ENCODE data around the gene GPRC5B. TPM values are rescaled to one million over a fixed set of nuclear protein-coding genes. Genes with fewer than 3 reads are reported as not detected.

The GPRC5B gene
- total and polyA plus RNA-seq, 2 of the 8 experiments (the other 6 are each of a cell fraction or from before 2014, with no cell fraction given): 106 to 160 TPM

- H3K4me2 ChIP-seq (ENCODE audit: insufficient read depth in 1 of 2, low read depth in 2 of 2, low read length in 2 of 2): no peak overlapping the region
- peaks cover 14 to 20% of the 10 kb centered on the region in 2 experiments for H3K9me3 ChIP-seq (ENCODE audit: insufficient read depth in 2 of 2, low read depth in 1 of 2, low read length in 1 of 2)
- H4K5ac ChIP-seq (ENCODE audit: insufficient read length, low read depth, low read length): no peak overlapping the region
- no peaks in the 10 kb centered on the region for H3K27me3 ChIP-seq (replicated peaks in 1 of 4; ENCODE audit: control insufficient read depth in 3 of 4, extremely low read depth in 1 of 4, insufficient read depth in 3 of 4, low read length in 3 of 4)
- H3K79me1 ChIP-seq (ENCODE audit: low read depth, low read length): no peaks in the 10 kb centered on the region
- peaks cover 0 to under 1% (median 0%) of the 10 kb centered on the region in 4 experiments; a peak in 1 of 8 replicates for H3K36me3 ChIP-seq (ENCODE audit: control insufficient read depth in 2 of 4, insufficient read depth in 4 of 4, low read length in 3 of 4)
- H4K91ac ChIP-seq (replicated peaks; ENCODE audit: insufficient read length, low read length): no peak overlapping the region
- H2BK20ac ChIP-seq (ENCODE audit: low read length): no peak overlapping the region
- DNase-seq (ENCODE audit: low read depth in 1 of 2, low spot score in 2 of 2): no peak
- H3K27ac ChIP-seq (ENCODE audit: low read depth, low read length): no peak overlapping the region
- H2AK5ac ChIP-seq (ENCODE audit: low read depth, low read length): no peak overlapping the region
- H3K23ac ChIP-seq (ENCODE audit: insufficient read length): no peak overlapping the region
- no peak overlapping the region for H4K8ac ChIP-seq (ENCODE audit: extremely low read depth, insufficient read depth, low read length)
- H2AFZ ChIP-seq (ENCODE audit: low read length): no peak overlapping the region
- 90% methylated on average over 13 of the region's 13 CpGs; no CpG with 5 or more reads in 1 of the 2 experiments for WGBS, 2 experiments (ENCODE audit: extremely low coverage in 1 of 2, insufficient coverage in 1 of 2, insufficient read length in 1 of 2, insufficient replicate concordance in 2 of 2, low coverage in 1 of 2, low lambda C conversion rate in 2 of 2, missing lambda C conversion rate in 1 of 2)
- no peak overlapping the region for H2BK15ac ChIP-seq (ENCODE audit: low read length)
- H3K4me1 ChIP-seq (replicated peaks in 1 of 4; ENCODE audit: control insufficient read depth in 3 of 4, insufficient read depth in 4 of 4, low read length in 3 of 4): no peaks in the 10 kb centered on the region
- H2BK120ac ChIP-seq (replicated peaks; ENCODE audit: low read depth, low read length): no peak overlapping the region
- no peaks in the 10 kb centered on the region for H3K79me2 ChIP-seq (ENCODE audit: control insufficient read depth in 1 of 2, insufficient read depth in 2 of 2, low read length in 2 of 2)
- H3K56ac ChIP-seq (replicated peaks; ENCODE audit: insufficient read length, low read depth, low read length): no peak overlapping the region
- FAIRE-seq: no peak
- no peak overlapping the region for H2BK5ac ChIP-seq (ENCODE audit: low read depth, low read length)
- no peak overlapping the region for H3K14ac ChIP-seq (ENCODE audit: insufficient read length)
- no peaks in the 10 kb centered on the region for H3K23me2 ChIP-seq (ENCODE audit: low read depth, low read length)
- H3K18ac ChIP-seq (ENCODE audit: extremely low read depth, low read length): no peak overlapping the region
- H3K9ac ChIP-seq (replicated peaks in 1 of 4; ENCODE audit: extremely low read depth in 1 of 4, low read depth in 3 of 4, low read length in 3 of 4): no peak overlapping the region
- H3K4me3 ChIP-seq (ENCODE audit: extremely low read depth in 1 of 4, insufficient read depth in 2 of 4, low read depth in 3 of 4, low read length in 4 of 4): no peak overlapping the region
- CTCF ChIA-PET (ENCODE audit: partially characterized antibody): interaction anchor here (1.8 kb wide), 1 partner anchor 64 kb away, joined by 3 read pairs; no protein-coding TSS in a partner anchor
- H2BK12ac ChIP-seq (ENCODE audit: low read depth, low read length): no peak overlapping the region
- POLR2A ChIA-PET (ENCODE audit: partially characterized antibody): interaction anchor here (0.5 to 0.7 kb wide), 3 partner anchors 53 to 255 kb away, joined by 3 to 4 read pairs (median 3); no protein-coding TSS in a partner anchor
- no peak overlapping the region for H3K4ac ChIP-seq (replicated peaks; ENCODE audit: insufficient read length, low read depth, low read length)
- H4K20me1 ChIP-seq (replicated peaks in 1 of 2; ENCODE audit: control insufficient read depth in 1 of 2, insufficient read depth in 2 of 2, low read length in 2 of 2): no peaks in the 10 kb centered on the region
- TF ChIP-seq NRF1 (IDR thresholded peaks at IDR 0.05; ENCODE audit: low read depth, low read length): no peak
- TF ChIP-seq YY1 (IDR thresholded peaks at IDR 0.05; ENCODE audit: low read depth, low read length): no peak
- no peak for TF ChIP-seq MAX (IDR thresholded peaks at IDR 0.05)
- TF ChIP-seq BRCA1 (IDR thresholded peaks at IDR 0.05; ENCODE audit: low read depth, low read length): no peak
- TF ChIP-seq MAFK (IDR thresholded peaks at IDR 0.05; ENCODE audit: low read depth, low read length): no peak
- no peak for TF ChIP-seq USF2 (IDR thresholded peaks at IDR 0.05; ENCODE audit: low read length)
- TF ChIP-seq EZH2 (IDR thresholded peaks at IDR 0.05; ENCODE audit: low read depth, low read length, severe bottlenecking): no peak
- no peak for TF ChIP-seq RAD21 (IDR thresholded peaks at IDR 0.05 in 1 of 2, conservative IDR thresholded peaks at IDR 0.05 in 1 of 2; ENCODE audit: low read depth in 2 of 2, low read length in 2 of 2)
- no peak for TF ChIP-seq SP1 (IDR thresholded peaks at IDR 0.05; ENCODE audit: low read depth, low read length)
Measured at GRCh38 chr16:19810817-19811731, 73.6 kb downstream of the GPRC5B start.
